GM19043 (cell line): Measurements from ENCODE around the gene LRBA.

Source experiments
- ATAC-seq: cut with Tn5 transposase; IDR thresholded peaks from one replicate; pipeline ENCODE4 v1.9.1; 2021; ENCODE audit warnings: low read depth; ENCODE audit not compliant: unreplicated experiment

LRBA gene

GRCh38 chr4:150890246-150890645 is 124.8 kb downstream of the LRBA start:
- no peak for ATAC-seq

DNA sequence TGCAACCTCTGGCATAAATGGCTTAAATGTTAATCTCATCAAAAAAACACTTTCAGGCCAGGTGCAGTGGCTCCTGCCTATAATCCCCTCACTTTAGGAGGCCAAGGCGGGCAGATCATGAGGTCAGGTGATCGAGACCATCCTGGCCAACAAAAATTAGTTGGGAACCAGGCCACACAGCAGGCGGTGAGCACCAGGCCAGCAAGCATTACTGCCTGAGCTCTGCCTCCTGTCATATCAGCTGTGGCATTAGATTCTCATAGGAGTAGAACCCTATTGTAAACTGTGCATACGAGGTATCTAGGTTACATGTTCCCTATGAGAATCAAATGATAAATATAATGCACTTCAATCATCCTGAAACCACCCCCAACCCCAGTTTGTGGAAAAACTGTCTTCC is 125.8 kb downstream of the LRBA start:
- ATAC-seq = no peak

GRCh38 chr4:150888625-150889024 is 126.5 kb downstream of the LRBA start:
- no peak for ATAC-seq

- no peak for ATAC-seq
Observed at GRCh38 chr4:150888217-150888616, 126.9 kb downstream of the LRBA start.

DNA sequence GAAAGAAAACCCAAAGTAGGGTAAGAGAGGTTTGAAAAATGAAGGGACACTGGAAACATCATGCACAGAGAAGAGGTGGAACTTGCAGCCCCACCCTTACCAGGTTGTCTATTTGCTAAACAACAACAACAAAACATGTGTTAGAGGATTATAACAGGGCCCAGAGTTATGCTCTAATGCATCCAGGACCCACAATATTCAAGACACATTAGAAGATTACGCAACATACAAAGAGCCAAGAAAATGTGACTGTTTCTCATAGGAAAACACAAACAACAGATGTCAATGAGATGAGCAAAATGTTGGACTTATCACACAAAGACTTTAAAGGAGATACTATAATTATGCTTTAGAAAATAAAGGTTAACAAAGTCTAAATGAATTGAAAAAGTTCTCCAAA is 128.5 kb downstream of the LRBA start:
- ATAC-seq = no peak

DNA sequence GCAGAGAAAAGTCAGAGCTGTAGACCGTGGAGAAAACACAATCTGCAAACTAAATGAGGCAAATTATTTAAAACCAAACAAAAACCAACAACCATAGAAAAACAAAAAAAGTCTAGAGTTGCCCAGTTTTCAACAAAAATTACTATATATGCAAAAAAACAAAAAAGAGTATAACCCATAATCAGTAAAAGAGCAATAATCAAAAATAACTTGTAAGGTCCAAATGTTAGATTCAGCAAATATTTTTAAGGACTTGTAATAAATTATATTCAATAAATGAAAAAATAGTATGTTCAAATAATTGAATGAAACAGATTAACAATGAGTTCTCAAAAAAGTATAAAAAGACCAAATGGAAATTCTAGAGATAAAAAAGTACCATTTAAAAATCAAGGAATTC is 130.5 kb downstream of the LRBA start:
- no peak for ATAC-seq

DNA sequence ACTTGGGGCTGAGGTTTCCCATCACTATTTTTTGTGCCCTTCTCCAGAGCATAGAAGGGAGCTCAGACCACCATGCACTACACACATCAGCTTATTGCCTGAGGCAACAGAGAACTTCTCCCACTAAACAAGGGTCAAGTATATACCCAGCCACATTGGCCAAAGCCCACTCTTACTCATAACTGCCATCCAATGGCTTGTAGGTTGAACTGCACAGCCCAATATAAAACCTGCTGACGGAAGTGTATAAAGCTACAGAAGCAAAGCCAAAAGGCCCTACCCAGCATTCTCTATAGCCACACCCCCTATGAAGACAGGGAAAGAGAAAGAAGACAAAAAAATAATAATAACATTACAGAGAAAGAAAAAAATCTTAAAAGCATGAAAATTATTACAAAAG is 139.7 kb downstream of the LRBA start:
- ATAC-seq = no peak

DNA sequence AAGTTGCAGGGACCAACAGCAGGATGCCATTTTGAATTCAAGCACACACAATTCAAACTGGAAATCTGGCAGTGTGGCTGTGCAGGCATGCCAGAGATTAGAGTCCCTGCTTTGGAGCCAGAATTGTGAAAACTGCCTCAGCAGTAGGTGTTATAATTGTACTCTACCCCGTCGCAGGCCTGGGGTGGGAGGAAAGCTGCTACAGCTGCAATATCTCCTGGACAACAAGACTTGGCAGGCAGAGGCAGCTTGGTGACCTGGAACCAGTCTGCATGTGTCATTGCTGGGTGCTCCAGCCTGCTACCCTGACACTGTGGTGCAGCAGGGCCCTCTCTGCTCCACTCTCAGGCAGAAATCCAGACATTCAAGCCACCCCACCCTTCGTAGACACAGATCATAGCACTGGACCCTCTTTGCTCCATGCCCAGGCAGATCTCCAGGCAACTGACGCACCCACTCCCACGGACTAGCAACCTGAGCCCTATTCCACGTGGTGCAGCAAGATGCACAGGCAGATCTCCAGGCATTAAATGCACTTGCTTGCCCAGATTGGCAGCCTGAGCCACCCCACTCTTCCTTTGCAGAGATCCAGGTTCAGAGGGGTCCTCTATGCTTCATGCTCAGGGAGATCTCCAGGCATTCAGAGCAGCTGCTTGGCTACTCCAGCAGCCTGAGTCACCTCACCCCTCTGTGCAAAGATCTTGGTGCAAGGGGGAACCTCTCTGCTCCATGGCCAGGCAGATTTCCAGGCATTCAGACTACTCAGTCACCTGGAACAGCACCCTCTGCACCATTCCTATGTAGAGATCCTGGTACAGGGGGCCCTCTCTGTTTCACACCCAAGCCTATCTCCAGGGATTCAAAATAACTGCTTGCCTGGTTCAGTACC is 140.5 kb downstream of the LRBA start:
- no peak for ATAC-seq

DNA sequence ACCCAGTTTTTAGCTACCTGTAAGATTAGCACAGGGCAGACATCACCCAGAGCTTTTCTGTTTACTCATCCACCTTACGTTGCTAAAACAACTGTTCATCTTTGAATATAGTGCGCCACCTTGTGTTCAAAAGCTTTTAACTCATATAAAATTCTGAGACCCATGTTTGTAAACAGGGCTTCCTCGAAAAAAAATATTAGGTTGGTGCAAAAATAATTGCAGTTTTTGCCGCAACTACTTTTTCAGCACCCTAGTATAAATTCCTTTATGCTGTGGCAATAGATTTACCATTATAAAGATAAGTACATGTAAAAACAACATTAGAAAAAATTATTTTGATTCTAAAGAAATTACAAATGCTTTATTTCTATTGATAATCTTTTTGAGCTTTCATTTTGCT is 147.9 kb downstream of the LRBA start:
- ATAC-seq = peak; percentile 86

- no peak for ATAC-seq
Observed at GRCh38 chr4:150863456-150863855, 151.6 kb downstream of the LRBA start.

GRCh38 chr4:150862829-150863228 is 152.3 kb downstream of the LRBA start:
- no peak for ATAC-seq

- ATAC-seq = no peak
Observed at GRCh38 chr4:150859453-150859852, 155.6 kb downstream of the LRBA start.

GRCh38 chr4:150855981-150856510 is 159.0 kb downstream of the LRBA start:
- no peak for ATAC-seq

DNA sequence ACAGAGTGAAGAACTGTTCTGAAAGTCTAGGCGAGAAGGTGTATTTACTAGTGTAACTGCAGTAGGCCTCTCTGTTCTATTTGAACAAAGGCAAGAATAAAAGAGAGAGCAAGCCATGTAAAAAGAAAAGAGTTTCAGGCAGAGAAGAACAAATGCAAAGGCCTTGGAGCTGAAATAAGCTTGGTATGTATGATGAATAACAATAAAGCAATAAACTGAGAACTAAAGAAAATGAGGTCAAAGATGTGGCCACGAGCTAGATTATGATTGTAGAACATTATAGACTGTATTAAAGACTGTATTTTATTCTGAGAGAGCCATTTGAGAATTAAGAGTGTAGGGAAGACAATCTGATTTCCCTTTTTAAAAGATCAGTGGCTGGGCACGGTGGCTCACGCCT is 160.5 kb downstream of the LRBA start:
- ATAC-seq = no peak

GRCh38 chr4:150853882-150854281 is 161.2 kb downstream of the LRBA start:
- no peak for ATAC-seq

GRCh38 chr4:150852216-150852615 is 162.9 kb downstream of the LRBA start:
- no peak for ATAC-seq

GRCh38 chr4:150849016-150849415 is 166.1 kb downstream of the LRBA start:
- ATAC-seq = no peak

DNA sequence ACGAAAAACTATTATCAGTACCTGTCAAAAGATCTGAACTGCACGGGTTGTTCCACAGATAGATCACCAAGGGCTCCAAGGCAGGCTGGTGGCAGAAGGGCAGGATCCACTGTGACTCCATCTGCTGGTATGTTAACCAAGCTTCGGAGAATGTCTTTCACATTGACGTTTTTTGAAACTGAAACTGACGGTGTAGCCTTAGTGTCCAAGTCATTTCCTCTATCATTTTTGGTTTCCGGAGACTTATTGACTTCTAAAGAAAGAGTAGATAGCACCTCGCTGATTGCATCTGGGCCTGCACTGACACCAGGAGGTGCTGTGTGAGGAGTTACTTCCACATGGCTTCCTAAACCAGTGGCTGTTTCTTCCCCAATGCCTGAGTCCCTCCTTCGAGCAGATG is 186.9 kb downstream of the LRBA start:
- peak; percentile 90 for ATAC-seq

- no peak for ATAC-seq
Observed at GRCh38 chr4:150827226-150827625, 187.9 kb downstream of the LRBA start.

- ATAC-seq = no peak
Observed at GRCh38 chr4:150826306-150826705, 188.8 kb downstream of the LRBA start.

GRCh38 chr4:150822407-150822806 is 192.7 kb downstream of the LRBA start:
- no peak for ATAC-seq

DNA sequence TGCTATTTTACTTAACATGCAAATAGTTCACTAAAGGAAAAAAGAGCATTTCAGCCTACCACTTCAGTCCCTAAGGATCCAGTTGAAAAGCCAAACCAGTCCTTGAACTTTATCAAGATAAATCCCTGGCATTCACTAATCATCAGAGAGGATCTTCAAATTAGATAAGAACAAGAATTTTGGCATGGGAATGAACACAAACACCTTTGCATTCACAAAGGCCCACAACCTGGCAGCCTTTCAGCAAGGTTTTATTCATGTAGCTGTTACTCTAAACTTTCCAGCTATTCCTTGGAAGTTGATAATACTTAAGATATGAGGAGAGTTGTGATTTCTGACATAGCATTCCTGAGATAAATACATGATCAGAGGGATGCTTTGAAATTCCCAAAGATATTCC is 193.4 kb downstream of the LRBA start:
- ATAC-seq = no peak
